ENCODE measurements around the gene P2RX6.

- TF ChIP-seq SUZ12 (IDR thresholded peaks at IDR 0.05): no peak
- no peak for TF ChIP-seq TARDBP (IDR thresholded peaks at IDR 0.05)
- no peak for TF ChIP-seq ELF4 (IDR thresholded peaks at IDR 0.05)
- no peak for TF ChIP-seq SP1 (IDR thresholded peaks at IDR 0.05)
- no peak for TF ChIP-seq FOXM1 (IDR thresholded peaks at IDR 0.05; ENCODE audit: borderline replicate concordance)
- TF ChIP-seq L3MBTL2 (conservative IDR thresholded peaks at IDR 0.05): no peak
- TF ChIP-seq ARNT (IDR thresholded peaks at IDR 0.05): no peak
- no peak for TF ChIP-seq HDGF (IDR thresholded peaks at IDR 0.05; ENCODE audit: borderline replicate concordance)
- TF ChIP-seq FOXA1 (IDR thresholded peaks at IDR 0.05): no peak
- TF ChIP-seq LEF1 (IDR thresholded peaks at IDR 0.05; ENCODE audit: borderline replicate concordance): no peak
- no peak for TF ChIP-seq FOXK2 (IDR thresholded peaks at IDR 0.05)
Observed at GRCh38 chr22:20976291-20976877, 38.6 kb upstream of the P2RX6 start.
